ENCODE results near the gene HSF2. TPM values are rescaled to one million over a fixed set of nuclear protein-coding genes. Genes with fewer than 3 reads are reported as not detected.

Gene HSF2
- total RNA-seq, 1 donor: 32.9 TPM

- no peaks in the 10 kb centered on the region for H3K79me2 ChIP-seq (ENCODE audit: insufficient read depth, low read length)
- DNase-seq (ENCODE audit: insufficient read length, low spot score, missing footprints): no peak
- H3K4me2 ChIP-seq (ENCODE audit: insufficient read depth, low read length): no peak overlapping the region
- no peaks in the 10 kb centered on the region for H3K9me3 ChIP-seq (ENCODE audit: low read depth, low read length)
- no peak for TF ChIP-seq CTCF (IDR thresholded peaks at IDR 0.05; ENCODE audit: extremely low read depth, low read depth, low read length)
- no peak overlapping the region for H3K4me3 ChIP-seq (ENCODE audit: insufficient read depth, low read length)
- no peaks in the 10 kb centered on the region for H3K27me3 ChIP-seq (ENCODE audit: insufficient read depth, low read length)
- H2AFZ ChIP-seq (ENCODE audit: low read length): no peak overlapping the region
- no peak overlapping the region for H3K27ac ChIP-seq (ENCODE audit: low read depth, low read length)
- no peaks in the 10 kb centered on the region for H4K20me1 ChIP-seq (ENCODE audit: insufficient read depth, low read length)
- H3K36me3 ChIP-seq (ENCODE audit: insufficient read depth, low read length): peaks cover 33% of the 10 kb centered on the region
- peaks cover 5% of the 10 kb centered on the region for H3K4me1 ChIP-seq (ENCODE audit: insufficient read depth, low read length)
Observed at GRCh38 chr6:122428781-122429180, 29.3 kb downstream of the HSF2 start.

- Histone ChIP-seq H3K27ac (ENCODE audit: low read depth, low read length) (no peak overlapping the region), H3K36me3 (ENCODE audit: insufficient read depth, low read length) (peaks cover 31% of the 10 kb centered on the region), H3K4me2 (ENCODE audit: insufficient read depth, low read length) (no peak overlapping the region), H3K4me3 (ENCODE audit: insufficient read depth, low read length) (no peak overlapping the region), H3K27me3 (ENCODE audit: insufficient read depth, low read length) (no peaks in the 10 kb centered on the region), H4K20me1 (ENCODE audit: insufficient read depth, low read length) (no peaks in the 10 kb centered on the region), H3K79me2 (ENCODE audit: insufficient read depth, low read length) (peaks cover under 1% of the 10 kb centered on the region), H3K4me1 (ENCODE audit: insufficient read depth, low read length) (peaks cover 5% of the 10 kb centered on the region), H2AFZ (ENCODE audit: low read length) (no peak overlapping the region), H3K9me3 (ENCODE audit: low read depth, low read length) (no peaks in the 10 kb centered on the region)
- TF ChIP-seq CTCF (IDR thresholded peaks at IDR 0.05; ENCODE audit: extremely low read depth, low read depth, low read length): no peak
- DNase-seq (ENCODE audit: insufficient read length, low spot score, missing footprints): no peak
Observed at GRCh38 chr6:122429323-122429722, 29.9 kb downstream of the HSF2 start.

GRCh38 chr6:122431780-122432179 lies 32.3 kb downstream of the HSF2 start:
- Histone ChIP-seq H3K36me3 (ENCODE audit: insufficient read depth, low read length) (peaks cover 42% of the 10 kb centered on the region), H3K4me3 (ENCODE audit: insufficient read depth, low read length) (no peak overlapping the region), H3K27ac (ENCODE audit: low read depth, low read length) (no peak overlapping the region), H2AFZ (ENCODE audit: low read length) (no peak overlapping the region), H4K20me1 (ENCODE audit: insufficient read depth, low read length) (no peaks in the 10 kb centered on the region), H3K4me1 (ENCODE audit: insufficient read depth, low read length) (peaks cover 5% of the 10 kb centered on the region), H3K79me2 (ENCODE audit: insufficient read depth, low read length) (peaks cover 2% of the 10 kb centered on the region), H3K4me2 (ENCODE audit: insufficient read depth, low read length) (no peak overlapping the region), H3K27me3 (ENCODE audit: insufficient read depth, low read length) (no peaks in the 10 kb centered on the region), H3K9me3 (ENCODE audit: low read depth, low read length) (no peaks in the 10 kb centered on the region)
- TF ChIP-seq CTCF (IDR thresholded peaks at IDR 0.05; ENCODE audit: extremely low read depth, low read depth, low read length): no peak
- DNase-seq (ENCODE audit: insufficient read length, low spot score, missing footprints): no peak

GRCh38 chr6:122432816-122433215 lies 33.4 kb downstream of the HSF2 start:
- DNase-seq (ENCODE audit: insufficient read length, low spot score, missing footprints): peak; percentile 37
- H3K36me3 ChIP-seq (ENCODE audit: insufficient read depth, low read length): peaks cover 33% of the 10 kb centered on the region
- H3K4me1 ChIP-seq (ENCODE audit: insufficient read depth, low read length): peaks cover 5% of the 10 kb centered on the region
- H4K20me1 ChIP-seq (ENCODE audit: insufficient read depth, low read length): no peaks in the 10 kb centered on the region
- no peak overlapping the region for H3K4me2 ChIP-seq (ENCODE audit: insufficient read depth, low read length)
- no peaks in the 10 kb centered on the region for H3K9me3 ChIP-seq (ENCODE audit: low read depth, low read length)
- H3K27me3 ChIP-seq (ENCODE audit: insufficient read depth, low read length): no peaks in the 10 kb centered on the region
- H3K27ac ChIP-seq (ENCODE audit: low read depth, low read length): peak overlapping the region; percentile 28
- no peak overlapping the region for H2AFZ ChIP-seq (ENCODE audit: low read length)
- peaks cover 2% of the 10 kb centered on the region for H3K79me2 ChIP-seq (ENCODE audit: insufficient read depth, low read length)
- TF ChIP-seq CTCF (IDR thresholded peaks at IDR 0.05; ENCODE audit: extremely low read depth, low read depth, low read length): no peak
- H3K4me3 ChIP-seq (ENCODE audit: insufficient read depth, low read length): no peak overlapping the region

All from osteoblast (primary cell).